Activated CD4-positive, alpha-beta T cell treated with anti-CD3 and anti-CD28 coated beads for 1 hour (primary cell): ENCODE data around the gene KLK2.

Experiments
- DNase-seq: peaks from one replicate; pipeline ENCODE4 v3.0.0-alpha.2; 2020

KLK2 gene

GRCh38 chr19:50851620-50852019, 21.6 kb upstream of the KLK2 start:
- DNase-seq = no peak

- DNase-seq = no peak
Measured at GRCh38 chr19:50854636-50855410, 18.4 kb upstream of the KLK2 start, which contains the start of gene KLK3. Gene KLK3 (plus strand): TSS chr19:50854915. CDS start chr19:50854956, 41 bp downstream.

GRCh38 chr19:50857366-50857765, 15.9 kb upstream of the KLK2 start:
- DNase-seq = no peak

- no peak for DNase-seq
Measured at GRCh38 chr19:50858886-50859285, 14.4 kb upstream of the KLK2 start.

- DNase-seq = no peak
Measured at GRCh38 chr19:50859849-50860248, 13.4 kb upstream of the KLK2 start.

- DNase-seq = no peak
Measured at GRCh38 chr19:50861010-50861409, 12.2 kb upstream of the KLK2 start.

GRCh38 chr19:50861496-50862286, 11.5 kb upstream of the KLK2 start:
- no peak for DNase-seq

GRCh38 chr19:50869479-50869878, 3.8 kb upstream of the KLK2 start:
- no peak for DNase-seq

- DNase-seq = no peak
Measured at GRCh38 chr19:50870417-50871089, 2.7 kb upstream of the KLK2 start.

GRCh38 chr19:50874211-50874610, 972 bp downstream of the KLK2 start:
- no peak for DNase-seq

GRCh38 chr19:50875795-50876422, 2.7 kb downstream of the KLK2 start:
- DNase-seq = no peak

GRCh38 chr19:50876456-50876855, 3.2 kb downstream of the KLK2 start:
- DNase-seq = no peak

GRCh38 chr19:50877338-50877737, 4.1 kb downstream of the KLK2 start:
- no peak for DNase-seq

- DNase-seq = no peak
Measured at GRCh38 chr19:50878851-50879250, 5.6 kb downstream of the KLK2 start.

- no peak for DNase-seq
Measured at GRCh38 chr19:50880241-50880640, 7.0 kb downstream of the KLK2 start.

GRCh38 chr19:50882188-50882587, 8.9 kb downstream of the KLK2 start:
- no peak for DNase-seq

GRCh38 chr19:50889638-50890037, 16.4 kb downstream of the KLK2 start:
- no peak for DNase-seq

- no peak for DNase-seq
Measured at GRCh38 chr19:50890422-50891252, 17.4 kb downstream of the KLK2 start.

- DNase-seq = no peak
Measured at GRCh38 chr19:50891253-50891625, 18.0 kb downstream of the KLK2 start.

- DNase-seq = no peak
Measured at GRCh38 chr19:50893047-50893736, 20.0 kb downstream of the KLK2 start.

- no peak for DNase-seq
Measured at GRCh38 chr19:50894478-50895356, 21.5 kb downstream of the KLK2 start.
